Endothelial cell of umbilical vein (primary cell): ENCODE results near the gene PLEKHA3. TPM values are rescaled to one million over a fixed set of nuclear protein-coding genes. Genes with fewer than 3 reads are reported as not detected.

Experiments used
- BruUV-seq: library from RNA; stranded (reverse); fragments of 400-500 nt; replicated peaks from 2 replicates; lab custom pipeline; 2021; lab: Mats Ljungman, UMichigan
- CTCF ChIA-PET: fragments of 300-600, 350-600 bp; sonication (Branson Sonifier 250); formaldehyde crosslinking; loops from one replicate; lab custom pipeline; 2021; ENCODE audit warnings: antibody characterized with exemption, inconsistent platforms; lab: Charles Lee
- POLR2A ChIA-PET: fragments of 300-600, 350-600 bp; sonication (Branson Sonifier 250); formaldehyde crosslinking; loops from one replicate; lab custom pipeline; 2021; ENCODE audit warnings: antibody characterized with exemption, inconsistent platforms; lab: Charles Lee
- DNase-seq: peaks from one replicate; pipeline ENCODE4 v3.0.0-alpha.2; 2011; ENCODE audit warnings: low read depth, low spot score
- FAIRE-seq: peaks from 2 replicates; lab custom pipeline; 2011; peaks lifted over from hg19 to GRCh38; lab: Jason Lieb, UNC
- H2AFZ ChIP-seq: 2 replicates; pipeline ENCODE4 v1.6.0; 2012; ENCODE audit warnings: low read depth, low read length, control low read depth, inconsistent platforms
- H3K27ac ChIP-seq: 2 replicates; pipeline ENCODE4 v1.5.1; 2011; ENCODE audit warnings: low read depth, mild to moderate bottlenecking, control low read depth, low read length, moderate library complexity; ENCODE audit not compliant: insufficient read depth
- H3K27me3 ChIP-seq, 2 experiments: 2 replicates each; pipeline versions ENCODE4 v1.6.0 to v1.6.1; 2011; ENCODE audit warnings: low read length in 2 of 2, mixed read lengths in 1 of 2; ENCODE audit not compliant: control insufficient read depth in 2 of 2, insufficient read depth in 2 of 2
- H3K36me3 ChIP-seq, 2 experiments: 2 replicates in 1 of 2; 3 replicates in 1 of 2; pipeline ENCODE4 v1.5.1; 2011; ENCODE audit warnings: low read length in 2 of 2, mild to moderate bottlenecking in 1 of 2, moderate library complexity in 1 of 2; ENCODE audit not compliant: control insufficient read depth in 2 of 2, insufficient read depth in 2 of 2; ENCODE audit errors: extremely low read depth in 1 of 2
- H3K4me1 ChIP-seq: 3 replicates; pipeline ENCODE4 v1.5.1; 2011; ENCODE audit warnings: mild to moderate bottlenecking, low read length; ENCODE audit not compliant: control insufficient read depth, insufficient read depth; ENCODE audit errors: extremely low read depth
- H3K4me2 ChIP-seq: 2 replicates; pipeline ENCODE4 v1.6.1; 2011; ENCODE audit warnings: low read length, control low read depth, mixed read lengths; ENCODE audit not compliant: insufficient read depth
- H3K4me3 ChIP-seq, 3 experiments: fragments of 200-600 bp in 1 of 3; sonication (generic), shearing (Covaris generic) in 1 of 3; replicated peaks in 1 of 3; 2 replicates each; pipeline ENCODE4 v1.5.1; 2011 to 2016; ENCODE audit warnings: control low read depth in 3 of 3, low read length in 3 of 3, mild to moderate bottlenecking in 2 of 3, inconsistent platforms in 1 of 3, low read depth in 1 of 3, moderate library complexity in 1 of 3; ENCODE audit not compliant: insufficient read depth in 1 of 3
- H3K79me2 ChIP-seq: 2 replicates; pipeline ENCODE4 v1.6.0; 2012; ENCODE audit warnings: low read length, inconsistent platforms; ENCODE audit not compliant: control insufficient read depth, insufficient read depth
- H3K9ac ChIP-seq: replicated peaks from 2 replicates; pipeline ENCODE3; 2011; ENCODE audit warnings: low read length, control low read depth; ENCODE audit not compliant: insufficient read depth; ENCODE audit errors: extremely low read depth
- H3K9me1 ChIP-seq: replicated peaks from 3 replicates; pipeline ENCODE4 v1.6.0; 2011; ENCODE audit warnings: mild to moderate bottlenecking, low read length; ENCODE audit not compliant: control insufficient read depth, insufficient read depth; ENCODE audit errors: extremely low read depth
- H3K9me3 ChIP-seq: replicated peaks from 2 replicates; pipeline ENCODE4 v1.5.1; 2012; ENCODE audit warnings: low read length, inconsistent platforms; ENCODE audit not compliant: control insufficient read depth, insufficient read depth
- H4K20me1 ChIP-seq: replicated peaks from 2 replicates; pipeline ENCODE3; 2011; ENCODE audit warnings: mild to moderate bottlenecking, low read length; ENCODE audit not compliant: control insufficient read depth, insufficient read depth; ENCODE audit errors: extremely low read depth
- CTCF ChIP-seq, 2 donors: IDR thresholded peaks; 1 replicate in 1 of 2; 2 replicates in 1 of 2; pipeline ENCODE4 v1.5.1; 2011; ENCODE audit warnings: low read length in 2 of 2, mild to moderate bottlenecking in 2 of 2, moderate library complexity in 2 of 2, control low read depth in 1 of 2, inconsistent platforms in 1 of 2, low read depth in 1 of 2; ENCODE audit not compliant: insufficient read depth in 1 of 2; ENCODE audit errors: extremely low read depth in 1 of 2
- EZH2 ChIP-seq: IDR thresholded peaks from 2 replicates; pipeline ENCODE4 v1.6.1; 2012; ENCODE audit warnings: borderline replicate concordance, low read depth, mild to moderate bottlenecking, moderate library complexity, low read length, inconsistent platforms; ENCODE audit not compliant: severe bottlenecking
- FOS ChIP-seq: IDR thresholded peaks from 2 replicates; pipeline ENCODE4 v1.6.1; 2011; ENCODE audit warnings: mild to moderate bottlenecking, low read length, moderate library complexity, borderline replicate concordance; ENCODE audit not compliant: insufficient read depth
- GATA2 ChIP-seq: IDR thresholded peaks from 2 replicates; pipeline ENCODE4 v1.7.0; 2011; ENCODE audit warnings: low read depth, mild to moderate bottlenecking, moderate library complexity, mixed read lengths, low read length; ENCODE audit not compliant: insufficient read length, insufficient read depth
- JUN ChIP-seq: IDR thresholded peaks from 2 replicates; pipeline ENCODE4 v1.6.1; 2011; ENCODE audit warnings: borderline replicate concordance, low read depth; ENCODE audit not compliant: insufficient read length, insufficient read depth
- MAX ChIP-seq: IDR thresholded peaks from 2 replicates; pipeline ENCODE4 v1.6.1; 2011; ENCODE audit not compliant: insufficient read depth, insufficient read length
- MYC ChIP-seq: IDR thresholded peaks from one replicate; pipeline ENCODE4 v1.6.1; 2011; ENCODE audit warnings: mild to moderate bottlenecking, low read depth, low read length
- POLR2A ChIP-seq: IDR thresholded peaks from 2 replicates; pipeline ENCODE4 v1.6.1; 2012; ENCODE audit warnings: low read depth, mild to moderate bottlenecking, control low read depth, low read length
- POLR2AphosphoS5 ChIP-seq: IDR thresholded peaks from 2 replicates; pipeline ENCODE4 v1.6.1; 2012; ENCODE audit warnings: low read depth, mild to moderate bottlenecking, control low read depth, low read length, moderate library complexity; ENCODE audit not compliant: insufficient read depth
- dilution Hi-C: fragments of 300-500 bp; cut with MboI; formaldehyde crosslinking; loops from one replicate; pipeline ENCODE4 v1.15.0; 2019; ENCODE audit warnings: low sequenced_read_pairs; ENCODE audit not compliant: extremely low pct_ligation_motif_present
- intact Hi-C: fragments of 100-400 bp; cut with micrococcal nuclease; formaldehyde crosslinking; loops from one replicate; pipeline ENCODE4 v1.10.0; 2022
- polyA plus RNA-seq, 4 experiments: library from polyadenylated mRNA; depleted of rRNA in 3 of 4; stranded (reverse) in 3 of 4; unstranded in 1 of 4; fragments of >200 nt; gene quantifications; 2 replicates each; pipeline versions ENCODE4 v1.2.1 to v1.2.3, GENCODE V29; 2011 to 2012; ENCODE audit warnings: missing spikeins in 1 of 4
- total RNA-seq: library from RNA; stranded (reverse); gene quantifications from 2 replicates; pipeline ENCODE4 v1.2.3, GENCODE V29; 2021

The PLEKHA3 gene
- total and polyA plus RNA-seq, 2 donors (not counting 3 experiments of a cell fraction or from before 2014, with no cell fraction given): 4.1 to 24.6 TPM

- DNase-seq (no peak), FAIRE-seq (no peak)
- intact Hi-C loops (loop anchor here (1.0 kb wide), 2 partner anchors 27 to 366 kb away; partner anchors contain the start of genes PJVK, PRKRA and RBM45), dilution Hi-C loops (no loop called here)
- Histone ChIP-seq H4K20me1 (no peaks in the 10 kb centered on the region), H3K79me2 (peaks cover 27% of the 10 kb centered on the region), H2AFZ (peak overlapping the region; percentile 81), H3K27ac (peak overlapping the region; percentile 88), H3K4me2 (peak overlapping the region; percentile 85), H3K4me1 (peaks cover 29% of the 10 kb centered on the region), H3K9me1 (no peaks in the 10 kb centered on the region), H3K4me3 (peak overlapping the region; percentile 51 to 98 (median 91)), H3K9me3 (no peaks in the 10 kb centered on the region), H3K9ac (peak overlapping the region; percentile 87), H3K27me3 (no peaks in the 10 kb centered on the region), H3K36me3 (no peaks in the 10 kb centered on the region)
- POLR2A ChIA-PET: no interaction called here
- no peak for TF ChIP-seq JUN
- BruUV-seq: TSS peak; percentile 82
- CTCF ChIA-PET: no interaction called here
These were observed 2.2 kb upstream of the PLEKHA3 start for GRCh38 chr2:178478130-178478438.

DNA sequence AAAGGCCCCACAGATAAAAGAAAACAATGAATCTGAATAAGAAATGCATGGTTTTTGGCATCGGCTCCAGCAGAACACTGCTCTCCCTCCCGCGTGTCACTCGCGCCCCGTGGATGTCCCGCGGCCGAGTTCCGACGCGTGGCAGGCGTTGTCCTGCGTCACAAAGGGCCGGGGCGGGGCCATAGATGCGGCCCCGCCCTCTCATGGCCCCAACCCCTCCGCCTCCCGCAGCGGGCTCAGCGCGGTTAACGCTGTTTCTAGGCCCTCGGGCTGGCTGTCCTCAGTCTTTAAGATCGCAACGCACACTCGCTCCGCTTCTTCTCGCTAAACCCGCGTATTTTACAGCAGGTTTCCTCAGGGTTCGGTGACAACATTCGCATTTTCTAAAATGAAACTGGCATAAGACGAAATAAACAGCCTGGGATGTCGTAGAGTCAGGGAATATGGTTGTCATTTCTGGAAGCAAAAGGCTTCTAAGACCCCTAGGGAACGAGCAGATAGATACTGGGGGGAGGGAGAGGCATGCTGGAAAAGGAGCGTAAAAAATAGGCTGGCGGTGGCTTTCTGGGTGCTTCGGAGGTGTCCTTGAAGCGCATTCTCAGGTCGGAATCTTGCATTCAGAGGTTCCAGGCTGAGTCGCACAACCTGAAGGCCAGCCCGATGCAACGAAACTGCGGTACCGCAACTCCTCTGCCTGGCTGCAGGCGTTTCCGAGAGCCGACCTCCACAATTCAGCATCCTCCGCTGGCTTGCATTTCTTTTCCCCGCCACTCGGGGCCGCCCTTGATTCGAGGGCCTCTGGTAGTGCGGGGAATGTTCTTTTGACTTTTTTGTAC is 1.6 kb upstream of the PLEKHA3 start, which contains the start of gene FKBP7:
Gene FKBP7, minus strand, starts transcription at position 162 of the 836 bp plus-strand sequence. Its CDS starts 101 bp downstream, at position 61.
- intact Hi-C loops: loop anchor here (1.0 kb wide), 3 partner anchors 27 to 436 kb away; partner anchors contain the start of genes PJVK, PRKRA and RBM45
- H3K4me3 ChIP-seq: peak within 1 kb of the TSS; percentile 51 to 98 (median 91)
- no peaks in the 10 kb centered on the region for H3K9me3 ChIP-seq
- CTCF ChIA-PET: no interaction called here
- peaks cover 31% of the 10 kb centered on the region for H3K79me2 ChIP-seq
- peak; percentile 85 for DNase-seq
- no peaks in the 10 kb centered on the region for H4K20me1 ChIP-seq
- no peaks in the 10 kb centered on the region for H3K9me1 ChIP-seq
- peak within 1 kb of the TSS; percentile 87 for H3K9ac ChIP-seq
- POLR2A ChIA-PET: no interaction called here
- H3K27me3 ChIP-seq: no peaks in the 10 kb centered on the region
- H2AFZ ChIP-seq: peak within 1 kb of the TSS; percentile 81
- no peak for TF ChIP-seq JUN
- no peak for TF ChIP-seq EZH2
- no peak for TF ChIP-seq MYC
- TF ChIP-seq GATA2: no peak
- peak; percentile 63 for TF ChIP-seq POLR2A
- peak; percentile 67 for TF ChIP-seq POLR2AphosphoS5
- no peak for TF ChIP-seq FOS
- TF ChIP-seq MAX: peak; percentile 27
- TF ChIP-seq CTCF (IDR thresholded peaks at IDR 0.05; ENCODE audit: extremely low read depth in 1 of 2, insufficient read depth in 1 of 2, low read depth in 1 of 2, low read length in 2 of 2): peak; percentile 68 to 71
- H3K4me1 ChIP-seq: peaks cover 29% of the 10 kb centered on the region
- no peaks in the 10 kb centered on the region for H3K36me3 ChIP-seq
- no TSS peak for BruUV-seq
- H3K27ac ChIP-seq: peak within 1 kb of the TSS; percentile 88
- FAIRE-seq: peak; percentile 80
- H3K4me2 ChIP-seq: peak within 1 kb of the TSS; percentile 85
- dilution Hi-C loops: no loop called here
